ENCODE results near the gene CYP20A1. TPM values are rescaled to one million over a fixed set of nuclear protein-coding genes. Genes with fewer than 3 reads are reported as not detected.
"Not testable (repeated sequence)": the region's sequence is repeated elsewhere in the genome, so short reads cannot be mapped to it uniquely, and the experiment has no call there.

CYP20A1 gene
- total RNA-seq, 1 donor from 2014 or later, result 32.4 TPM

- Mint-ChIP-seq H3K4me3 (ENCODE audit: unreplicated experiment) (no peak overlapping the region), H3K4me1 (ENCODE audit: unreplicated experiment) (no peaks in the 10 kb centered on the region)
Observed at GRCh38 chr2:203200866-203201265, 38.0 kb upstream of the CYP20A1 start.

GRCh38 chr2:203201426-203201825, 37.4 kb upstream of the CYP20A1 start:
- Mint-ChIP-seq H3K36me3 (ENCODE audit: unreplicated experiment) (peaks cover 26% of the 10 kb centered on the region), H3K4me3 (ENCODE audit: unreplicated experiment) (no peak overlapping the region), H3K9me3 (ENCODE audit: unreplicated experiment) (no peaks in the 10 kb centered on the region), H3K27ac (ENCODE audit: unreplicated experiment) (no peak overlapping the region), H3K4me1 (ENCODE audit: unreplicated experiment) (no peaks in the 10 kb centered on the region), H3K27me3 (ENCODE audit: unreplicated experiment) (no peaks in the 10 kb centered on the region)
- no peak for DNase-seq (ENCODE audit: extremely low spot score, unreplicated experiment)
- TF ChIP-seq, protein P1, sequence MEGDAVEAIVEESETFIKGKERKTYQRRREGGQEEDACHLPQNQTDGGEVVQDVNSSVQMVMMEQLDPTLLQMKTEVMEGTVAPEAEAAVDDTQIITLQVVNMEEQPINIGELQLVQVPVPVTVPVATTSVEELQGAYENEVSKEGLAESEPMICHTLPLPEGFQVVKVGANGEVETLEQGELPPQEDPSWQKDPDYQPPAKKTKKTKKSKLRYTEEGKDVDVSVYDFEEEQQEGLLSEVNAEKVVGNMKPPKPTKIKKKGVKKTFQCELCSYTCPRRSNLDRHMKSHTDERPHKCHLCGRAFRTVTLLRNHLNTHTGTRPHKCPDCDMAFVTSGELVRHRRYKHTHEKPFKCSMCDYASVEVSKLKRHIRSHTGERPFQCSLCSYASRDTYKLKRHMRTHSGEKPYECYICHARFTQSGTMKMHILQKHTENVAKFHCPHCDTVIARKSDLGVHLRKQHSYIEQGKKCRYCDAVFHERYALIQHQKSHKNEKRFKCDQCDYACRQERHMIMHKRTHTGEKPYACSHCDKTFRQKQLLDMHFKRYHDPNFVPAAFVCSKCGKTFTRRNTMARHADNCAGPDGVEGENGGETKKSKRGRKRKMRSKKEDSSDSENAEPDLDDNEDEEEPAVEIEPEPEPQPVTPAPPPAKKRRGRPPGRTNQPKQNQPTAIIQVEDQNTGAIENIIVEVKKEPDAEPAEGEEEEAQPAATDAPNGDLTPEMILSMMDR (IDR thresholded peaks at IDR 0.05), result no peak

More at GRCh38 chr2:203200866-203201265, 38.0 kb upstream of the CYP20A1 start:
- TF ChIP-seq, protein P1 (IDR thresholded peaks at IDR 0.05), result no peak
- no peak overlapping the region for H3K27ac Mint-ChIP-seq (ENCODE audit: unreplicated experiment)
- H3K36me3 Mint-ChIP-seq (ENCODE audit: unreplicated experiment), result peaks cover 23% of the 10 kb centered on the region
- H3K27me3 Mint-ChIP-seq (ENCODE audit: unreplicated experiment), result no peaks in the 10 kb centered on the region
- no peak for DNase-seq (ENCODE audit: extremely low spot score, unreplicated experiment)
- H3K9me3 Mint-ChIP-seq (ENCODE audit: unreplicated experiment), result no peaks in the 10 kb centered on the region

DNA sequence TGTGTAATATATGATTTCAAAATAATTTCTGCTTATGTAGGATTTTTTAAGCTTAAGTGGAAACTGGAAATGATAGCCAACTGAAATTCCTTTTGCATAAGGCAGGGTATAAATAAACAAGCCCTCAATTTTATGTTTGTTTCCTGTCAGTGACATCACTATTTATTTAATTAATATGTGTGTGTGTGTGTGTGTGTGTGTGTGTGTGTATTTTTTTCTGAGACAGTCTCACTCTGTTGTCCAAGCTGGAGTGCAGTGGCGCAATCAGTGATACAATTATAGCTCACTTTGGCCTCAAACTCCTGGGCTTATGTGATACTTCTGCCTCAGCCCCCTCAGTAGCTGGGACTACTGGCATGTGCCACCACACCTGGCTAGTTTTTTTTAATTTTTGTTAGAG, 29.3 kb upstream of the CYP20A1 start:
- Mint-ChIP-seq H3K4me3 (ENCODE audit: unreplicated experiment) (no peak overlapping the region), H3K36me3 (ENCODE audit: unreplicated experiment) (peaks cover 27% of the 10 kb centered on the region), H3K27ac (ENCODE audit: unreplicated experiment) (no peak overlapping the region), H3K9me3 (ENCODE audit: unreplicated experiment) (no peaks in the 10 kb centered on the region), H3K4me1 (ENCODE audit: unreplicated experiment) (no peaks in the 10 kb centered on the region), H3K27me3 (ENCODE audit: unreplicated experiment) (no peaks in the 10 kb centered on the region)
- TF ChIP-seq, protein P1 (IDR thresholded peaks at IDR 0.05), result no peak
- DNase-seq (ENCODE audit: extremely low spot score, unreplicated experiment), result no peak

DNA sequence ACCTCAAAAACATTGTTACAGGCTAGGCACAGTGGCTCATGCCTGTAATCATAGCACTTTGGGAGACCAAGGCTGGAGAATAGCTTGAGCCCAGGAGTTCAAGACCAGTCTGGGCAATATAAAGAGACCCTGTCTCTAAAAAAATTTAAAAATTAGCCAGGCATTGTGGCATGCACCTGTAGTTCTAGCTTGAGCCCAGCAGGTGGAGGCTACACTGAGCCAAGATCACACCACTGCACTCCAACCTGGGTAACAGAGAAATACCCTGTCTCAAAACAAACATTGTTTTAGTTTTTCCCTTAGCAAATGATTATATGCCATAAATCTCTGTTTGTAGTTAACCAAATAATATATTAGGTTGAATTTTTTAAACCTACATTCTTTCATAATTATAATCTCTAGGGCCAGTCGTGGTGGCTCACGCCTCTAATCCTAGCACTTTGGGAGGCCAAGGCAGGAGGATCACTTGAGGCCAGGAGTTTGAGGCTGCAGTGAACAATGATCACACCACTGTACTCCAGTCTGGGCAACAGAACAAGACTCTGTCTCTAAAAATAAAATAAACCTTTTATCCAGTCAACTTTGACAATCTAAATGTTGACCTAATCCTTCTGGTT, 13.3 kb upstream of the CYP20A1 start:
- H3K27me3 Mint-ChIP-seq (ENCODE audit: unreplicated experiment), result no peaks in the 10 kb centered on the region
- no peak for DNase-seq (ENCODE audit: extremely low spot score, unreplicated experiment)
- TF ChIP-seq, protein P1 (IDR thresholded peaks at IDR 0.05), result peak; percentile 64
- no peaks in the 10 kb centered on the region for H3K4me1 Mint-ChIP-seq (ENCODE audit: unreplicated experiment)
- H3K27ac Mint-ChIP-seq (ENCODE audit: unreplicated experiment), result no peak overlapping the region
- no peaks in the 10 kb centered on the region for H3K9me3 Mint-ChIP-seq (ENCODE audit: unreplicated experiment)
- H3K36me3 Mint-ChIP-seq (ENCODE audit: unreplicated experiment), result peaks cover 4% of the 10 kb centered on the region
- no peak overlapping the region for H3K4me3 Mint-ChIP-seq (ENCODE audit: unreplicated experiment)

DNA sequence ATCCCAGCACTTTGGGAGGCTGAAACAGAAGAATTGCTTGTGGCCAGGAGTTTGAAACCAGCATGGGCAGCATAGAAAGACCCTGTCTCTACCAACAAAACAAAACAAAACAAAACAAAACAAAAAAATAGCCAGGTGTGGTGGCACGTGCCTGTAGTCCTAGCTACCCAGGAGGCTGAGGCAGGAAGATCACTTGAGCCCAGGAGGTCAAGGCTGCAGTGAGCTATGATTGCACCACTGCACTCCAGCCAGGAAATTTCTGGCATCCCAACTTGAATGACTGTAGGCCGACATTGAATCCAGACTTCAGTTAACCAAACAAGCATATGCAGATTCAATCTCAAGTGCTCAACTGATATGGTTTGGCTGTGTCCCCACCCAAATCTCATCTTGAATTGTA, 9.1 kb upstream of the CYP20A1 start:
- H3K27me3 Mint-ChIP-seq (ENCODE audit: unreplicated experiment); H3K27ac Mint-ChIP-seq (ENCODE audit: unreplicated experiment); H3K4me1 Mint-ChIP-seq (ENCODE audit: unreplicated experiment); H3K4me3 Mint-ChIP-seq (ENCODE audit: unreplicated experiment); H3K9me3 Mint-ChIP-seq (ENCODE audit: unreplicated experiment); H3K36me3 Mint-ChIP-seq (ENCODE audit: unreplicated experiment): not testable (repeated sequence)
- peak; percentile 21 for DNase-seq (ENCODE audit: extremely low spot score, unreplicated experiment)

All from osteocyte (in vitro differentiated cells).